ENCODE results near the gene SERPINA1. TPM values are rescaled to one million over a fixed set of nuclear protein-coding genes. Genes with fewer than 3 reads are reported as not detected.

SERPINA1 gene
- total and polyA plus RNA-seq, 10 of the 15 experiments (the other 5 are each of a cell fraction or from before 2014, with no cell fraction given) = 0.16 to 6.6 (median 0.53) TPM

GRCh38 chr14:94426526-94426925 is 38.1 kb upstream of the SERPINA1 start:
- no peak overlapping the region for H2AFZ ChIP-seq (ENCODE audit: control insufficient read depth, low read depth, low read length)
- H3K9me3 ChIP-seq (replicated peaks; ENCODE audit: control insufficient read depth, insufficient read depth, low read length) = no peaks in the 10 kb centered on the region; the same call in 1 of the 3 replicates
- no peaks in the 10 kb centered on the region for H3K4me1 ChIP-seq (ENCODE audit: control insufficient read depth, insufficient read depth, low read length)
- FAIRE-seq = no peak
- no peak overlapping the region for H3K4me2 ChIP-seq (ENCODE audit: control insufficient read depth, insufficient read depth)
- ChIA-PET POLR2A (no interaction called here), CTCF (interaction anchor here (0.7 to 3.2 kb wide), 2 partner anchors 60 to 106 kb away, joined by 3 to 12 read pairs; no protein-coding TSS in a partner anchor), RAD21 (ENCODE audit: unreplicated experiment) (no interaction called here), SMC1A (ENCODE audit: uncharacterized antibody, unreplicated experiment) (interaction anchor here (0.9 kb wide), 1 partner anchor 54 kb away, joined by 3 read pairs; no protein-coding TSS in a partner anchor)
- in situ Hi-C loops (cut with MboI) = no loop called here
- TF ChIP-seq E2F8 (IDR thresholded peaks at IDR 0.05; ENCODE audit: low read depth, partially characterized antibody) (no peak), ZBTB40 (IDR thresholded peaks at IDR 0.05; ENCODE audit: borderline replicate concordance) (no peak), FOS (IDR thresholded peaks at IDR 0.05; ENCODE audit: borderline replicate concordance, extremely low read depth, insufficient read length) (no peak)
- ATAC-seq = no peak
- H3K4me3 ChIP-seq = no peak overlapping the region
- H3K27me3 ChIP-seq (replicated peaks in 1 of 2; ENCODE audit: control insufficient read depth in 2 of 2, insufficient read depth in 2 of 2, low read length in 1 of 2) = peaks cover 0 to 1% of the 10 kb centered on the region in 2 experiments; a peak in 3 of 4 replicates
- H3K36me3 ChIP-seq (ENCODE audit: control insufficient read depth in 2 of 2, insufficient read depth in 2 of 2, low read length in 1 of 2) = no peaks in the 10 kb centered on the region
- no peak overlapping the region for H3K27ac ChIP-seq (ENCODE audit: control insufficient read depth, insufficient read depth)
- H3K9ac ChIP-seq (ENCODE audit: control insufficient read depth, insufficient read depth, low read length) = no peak overlapping the region
- intact Hi-C loops (cut with micrococcal nuclease; ENCODE audit: unreplicated experiment) = no loop called here
- WGBS (ENCODE audit: insufficient coverage, insufficient replicate concordance, low lambda C conversion rate, missing lambda C conversion rate) = 27% methylated on average over 4 of the region's 4 CpGs
- H3K79me2 ChIP-seq (ENCODE audit: control insufficient read depth, insufficient read depth, low read length) = no peaks in the 10 kb centered on the region
- no TSS peak for BruUV-seq (replicated peaks)
- no peaks in the 10 kb centered on the region for H4K20me1 ChIP-seq (ENCODE audit: control insufficient read depth, insufficient read depth)
- DNase-seq (ENCODE audit: low read depth, low spot score) = no peak
